ENCODE results near the gene DSTYK.
A peak's percentile ranks its signal among the peaks of the same experiment; 100 is the strongest.
"Not testable (repeated sequence)": the region's sequence is repeated elsewhere in the genome, so short reads cannot be mapped to it uniquely, and the experiment has no call there.

Gene DSTYK

DNA sequence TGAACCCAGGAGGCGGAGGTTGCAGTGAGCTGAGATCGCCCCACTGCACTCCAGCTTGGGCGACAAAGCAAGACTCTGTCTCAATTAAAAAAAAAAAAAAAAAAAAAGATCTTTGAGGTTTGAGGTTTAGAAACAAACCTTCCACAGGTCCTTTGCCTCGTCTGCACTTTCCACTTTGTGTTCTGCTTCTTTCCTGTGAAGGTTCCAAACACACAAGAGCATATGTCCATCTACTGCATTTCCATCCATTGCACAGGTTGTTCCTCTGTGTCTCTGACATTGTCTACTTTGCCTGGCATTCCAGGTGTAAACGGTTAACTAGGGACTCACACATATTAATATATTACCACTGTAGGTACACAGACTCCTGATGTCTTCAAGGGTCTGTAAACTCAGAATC is 40.1 kb downstream of the DSTYK start:
- DNase-seq, result no peak

DNA sequence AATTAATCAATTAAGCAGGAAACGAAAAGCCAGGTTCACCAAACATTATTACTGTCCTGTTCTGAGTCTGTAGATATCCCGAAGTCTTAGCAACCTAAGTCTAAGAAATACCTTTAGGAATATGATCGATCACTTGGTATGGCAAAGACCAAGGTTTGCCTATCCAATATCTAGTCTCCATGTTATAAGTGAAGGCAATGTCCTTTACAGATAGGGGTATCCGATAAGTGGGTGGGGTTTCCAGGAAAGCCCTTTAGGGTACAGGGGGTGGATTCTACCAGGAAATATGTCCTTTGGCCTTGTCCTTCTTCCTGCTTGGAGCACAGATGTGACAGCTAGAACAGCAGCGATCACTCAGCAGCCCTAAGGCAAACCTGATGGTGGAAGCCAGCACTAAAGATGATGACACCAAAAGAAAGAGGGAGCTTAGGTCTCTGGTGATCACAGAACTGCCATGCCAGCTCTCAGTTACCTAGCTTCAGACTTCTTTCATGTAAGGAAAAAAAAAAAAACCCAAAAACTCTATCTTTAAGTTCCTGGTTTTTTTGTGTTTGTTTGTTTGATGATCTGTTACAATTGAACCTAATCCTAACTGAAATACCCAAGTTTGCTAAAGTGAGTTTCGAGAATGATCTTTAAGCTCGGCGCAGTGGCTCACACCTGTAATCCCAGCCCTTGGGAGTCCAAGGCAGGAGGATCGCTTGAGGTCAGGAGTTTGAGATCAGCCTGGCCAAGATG is 40.8 kb downstream of the DSTYK start:
- no peak for DNase-seq

DNA sequence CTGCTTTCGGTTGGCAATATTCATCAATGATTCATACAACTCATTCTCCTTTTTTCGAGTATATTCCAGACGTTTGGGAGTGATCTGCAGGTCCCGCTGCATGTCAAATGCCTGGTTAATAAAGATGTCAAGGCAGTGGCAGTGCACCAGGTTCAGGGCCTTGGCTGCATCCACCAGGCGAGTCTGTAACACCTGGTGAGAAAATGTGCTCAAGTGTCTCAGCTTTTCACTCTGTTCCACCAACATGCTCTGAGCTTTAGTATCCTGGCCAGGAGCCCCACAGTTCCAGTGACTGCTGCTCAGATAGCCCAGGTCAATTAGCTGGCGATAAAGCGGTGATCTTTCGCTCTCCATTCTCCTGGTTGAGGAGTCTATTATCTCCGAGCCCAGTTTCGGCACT is 42.3 kb downstream of the DSTYK start:
- no peak for DNase-seq

DNA sequence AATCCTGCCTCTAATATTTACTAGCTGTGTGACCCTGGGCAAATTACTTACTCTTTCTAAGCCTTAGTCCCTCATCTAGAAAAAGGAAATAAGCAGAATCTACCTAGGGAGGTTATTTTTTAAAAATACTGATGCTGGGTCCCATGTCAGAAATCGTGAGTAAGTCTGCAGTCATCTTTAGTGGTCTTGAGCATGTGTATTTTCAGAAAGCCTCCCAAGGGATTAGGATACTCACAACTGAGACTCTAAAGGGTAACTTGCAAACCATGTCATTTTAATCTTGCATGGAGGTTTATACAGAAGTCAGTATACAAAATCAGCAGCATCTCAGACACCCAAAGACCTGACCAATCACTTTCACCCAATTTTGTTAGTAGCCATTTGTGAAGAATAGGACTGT is 43.2 kb downstream of the DSTYK start:
- no peak for DNase-seq

DNA sequence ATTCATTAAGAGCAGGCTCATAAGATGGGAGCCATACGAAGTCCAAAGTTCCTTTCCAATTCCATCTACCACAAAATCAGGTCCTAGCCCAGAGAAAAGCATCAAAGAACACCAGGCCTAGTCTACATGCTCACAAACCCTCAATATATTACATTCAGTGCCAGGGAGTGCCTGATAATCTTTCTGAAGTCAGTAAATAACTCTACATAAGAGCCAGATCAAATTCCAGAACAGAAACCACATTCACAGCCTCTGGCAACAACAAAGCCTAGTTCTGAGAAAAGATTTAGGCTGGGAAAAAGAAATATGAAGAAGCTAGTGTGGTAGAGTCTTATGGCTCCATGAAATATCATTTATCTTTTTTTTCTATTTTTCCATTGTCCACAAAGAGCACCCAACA is 49.2 kb downstream of the DSTYK start:
- no peak for DNase-seq

DNA sequence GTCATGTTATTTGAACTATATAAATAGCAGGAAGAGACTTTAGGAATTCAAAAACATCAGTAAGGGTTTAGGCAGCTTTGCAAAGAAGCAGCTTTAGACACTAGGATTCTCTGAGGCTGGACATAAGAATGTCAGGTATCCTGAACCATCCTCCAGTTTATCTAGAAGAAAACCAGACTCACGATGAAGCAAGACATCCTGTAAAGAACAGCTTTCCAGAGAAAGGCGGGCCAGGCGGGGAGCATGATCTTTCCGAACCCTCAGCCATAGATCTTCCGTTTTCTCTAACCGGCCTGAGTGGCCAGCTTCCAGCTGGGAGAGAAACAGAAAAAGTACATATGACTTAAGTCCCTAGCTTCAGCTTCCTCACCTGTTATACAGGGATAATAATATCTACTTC is 50.4 kb downstream of the DSTYK start:
- no peak for DNase-seq

DNA sequence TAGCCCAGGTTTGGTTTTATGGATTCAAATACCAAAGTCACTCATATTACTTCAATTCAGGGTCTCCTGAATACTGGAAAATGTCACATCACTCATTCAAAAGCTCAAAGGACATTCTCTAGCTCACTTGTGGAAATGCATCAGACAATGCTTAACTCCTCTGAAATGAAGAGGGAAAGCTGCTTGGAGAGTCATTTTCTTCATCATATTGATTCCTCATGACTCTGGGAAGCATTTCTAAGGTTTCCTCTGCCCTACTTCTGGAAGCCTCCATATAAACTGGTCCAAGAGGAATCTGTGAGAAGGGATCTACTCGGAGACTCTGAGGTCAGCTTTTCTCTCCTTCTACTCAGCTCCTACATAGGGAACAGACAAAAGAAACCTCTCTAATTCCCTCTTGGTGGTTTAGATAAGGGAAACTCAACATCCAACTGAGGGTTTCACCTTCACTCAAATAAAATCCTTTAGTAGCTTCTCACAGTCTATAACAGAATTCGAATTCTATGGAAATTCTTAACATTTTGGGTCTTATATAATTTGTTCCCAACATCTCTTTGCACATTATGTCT is 53.4 kb downstream of the DSTYK start:
- DNase-seq, result no peak

DNA sequence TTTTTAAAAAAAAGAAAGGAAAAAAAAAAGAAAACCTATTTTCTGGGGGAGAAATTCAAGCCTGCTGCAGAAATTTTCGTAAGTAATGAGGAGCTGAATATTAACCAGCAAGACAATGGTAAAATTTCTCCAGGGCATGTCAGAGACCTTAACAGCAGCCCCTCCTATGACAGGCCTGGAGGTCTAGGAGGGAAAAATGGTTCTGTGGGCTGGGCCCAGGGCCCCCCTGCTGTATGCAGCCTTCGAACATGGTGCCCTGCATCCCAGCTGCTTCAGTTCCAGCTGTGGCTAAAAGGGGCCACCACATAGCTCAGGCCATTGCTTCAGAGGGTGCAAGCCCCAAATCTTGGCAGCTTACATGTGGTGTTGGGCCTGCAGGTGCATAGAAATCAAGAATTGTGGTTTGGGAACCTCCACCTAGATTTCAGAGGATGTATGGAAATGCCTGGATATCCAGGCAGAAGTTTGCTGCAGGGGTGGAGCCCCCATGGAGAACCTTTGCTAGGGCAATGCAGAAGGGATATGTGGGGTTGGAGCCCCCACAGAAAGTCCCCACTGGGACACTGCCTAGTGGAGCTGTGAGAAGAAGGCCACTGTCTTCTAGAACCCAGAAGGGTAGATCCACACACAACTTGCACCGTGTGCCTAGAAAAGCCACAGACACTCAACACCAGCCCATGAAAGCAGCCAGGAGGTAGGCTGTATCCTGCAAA is 55.7 kb downstream of the DSTYK start:
- not testable (repeated sequence) for DNase-seq

DNA sequence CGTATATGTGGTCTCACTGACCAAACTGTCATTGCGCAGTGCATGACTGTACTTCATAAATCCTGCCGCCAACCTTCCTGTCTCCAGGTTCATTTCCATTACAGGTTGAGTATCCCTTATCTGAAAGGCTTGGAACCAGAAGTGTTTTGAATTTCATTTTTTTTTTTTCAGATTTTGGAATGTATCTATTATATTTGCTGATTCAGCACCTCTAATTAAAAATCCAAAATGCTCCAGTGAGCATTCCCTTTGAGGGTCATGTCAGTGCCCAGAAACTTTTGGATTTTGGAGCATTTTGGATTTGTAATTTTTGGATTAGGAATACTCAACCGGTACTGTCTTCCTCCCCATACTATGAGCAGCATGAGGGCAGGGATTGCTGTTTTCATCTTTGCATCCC is 59.0 kb downstream of the DSTYK start:
- no peak for DNase-seq

DNA sequence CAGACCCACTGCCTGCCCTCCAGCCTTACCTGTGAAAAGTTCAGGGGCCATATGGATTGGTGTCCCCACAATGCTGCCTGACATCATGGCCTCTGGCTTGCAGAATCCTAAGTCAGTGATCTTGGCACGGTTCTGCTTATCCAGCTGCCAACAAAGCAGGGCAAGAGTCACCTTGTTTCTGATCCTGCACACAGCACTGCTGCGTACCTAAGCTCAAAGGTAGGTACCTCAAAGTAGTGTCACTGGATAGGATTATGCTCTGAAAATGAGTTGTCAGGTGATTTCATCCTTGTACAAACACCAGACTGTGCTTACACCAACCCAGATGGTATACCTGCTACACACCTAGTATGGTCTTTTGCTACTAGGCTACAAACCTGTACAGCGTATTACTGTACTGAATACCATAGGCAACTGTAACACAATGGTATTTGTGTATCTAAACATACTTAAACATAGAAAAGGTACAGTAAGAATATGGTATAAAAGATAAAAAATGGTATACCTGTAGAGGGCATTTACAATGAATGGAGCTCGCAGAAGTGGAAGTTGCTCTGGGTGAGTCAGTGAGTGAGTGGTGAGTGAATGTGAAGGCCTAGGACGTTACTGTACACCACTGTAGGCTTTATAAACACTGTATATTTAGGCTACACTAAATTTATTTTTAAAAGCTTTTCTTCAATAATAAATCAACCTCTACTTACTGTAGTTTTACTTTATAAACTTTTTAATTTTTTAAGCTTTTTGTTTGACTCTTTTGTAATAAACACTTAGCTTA is 60.7 kb downstream of the DSTYK start:
- DNase-seq, result no peak

DNA sequence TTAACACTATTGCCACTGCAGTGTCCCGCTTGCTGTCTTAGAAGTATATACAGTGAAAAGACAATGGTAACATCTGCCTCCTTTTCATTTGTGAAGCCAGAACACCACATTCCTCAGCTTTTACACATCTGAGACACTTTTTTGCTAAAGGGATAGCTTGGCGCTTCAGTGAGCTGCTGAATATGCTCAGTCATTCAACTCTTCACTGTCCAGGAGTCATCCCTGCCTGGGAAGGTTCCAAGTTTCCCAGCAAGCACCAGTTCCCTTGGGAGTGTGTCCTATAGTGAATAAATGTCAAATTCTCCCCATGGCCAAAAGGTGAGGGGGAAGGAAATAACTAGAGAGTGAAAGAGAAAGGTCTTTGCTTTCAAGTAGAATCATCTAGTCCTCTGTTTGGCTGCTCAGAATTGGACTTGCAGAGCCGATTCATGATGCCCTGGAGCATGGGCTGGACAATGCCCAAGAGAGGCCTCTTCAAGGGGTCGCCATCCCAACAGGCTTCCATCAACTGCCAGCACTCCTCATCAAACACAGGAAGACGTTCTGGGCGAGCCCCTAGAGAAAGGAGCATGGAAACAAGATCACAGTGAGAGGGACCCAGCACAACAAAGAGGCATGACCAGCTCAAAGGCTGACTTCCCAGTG is 64.2 kb downstream of the DSTYK start:
- DNase-seq, result no peak

DNA sequence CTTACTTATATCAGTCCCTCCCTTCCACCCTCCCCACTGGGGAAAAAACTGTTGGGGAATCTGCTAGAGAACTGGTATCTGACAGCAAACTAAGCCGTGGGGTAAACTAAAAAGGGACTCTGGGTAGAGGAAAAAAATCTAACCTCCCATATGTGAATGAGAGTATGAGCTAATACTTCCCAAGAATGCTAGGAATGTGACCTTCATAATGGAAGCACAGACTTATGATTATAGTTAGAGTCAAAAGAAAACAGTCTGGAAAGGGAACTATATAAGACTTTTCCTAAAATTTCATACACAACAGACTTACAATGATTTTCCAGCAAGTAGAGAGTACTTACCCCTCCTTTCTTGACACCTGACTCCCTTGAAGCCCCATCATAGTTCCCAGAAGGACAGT is 66.8 kb downstream of the DSTYK start:
- no peak for DNase-seq

DNA sequence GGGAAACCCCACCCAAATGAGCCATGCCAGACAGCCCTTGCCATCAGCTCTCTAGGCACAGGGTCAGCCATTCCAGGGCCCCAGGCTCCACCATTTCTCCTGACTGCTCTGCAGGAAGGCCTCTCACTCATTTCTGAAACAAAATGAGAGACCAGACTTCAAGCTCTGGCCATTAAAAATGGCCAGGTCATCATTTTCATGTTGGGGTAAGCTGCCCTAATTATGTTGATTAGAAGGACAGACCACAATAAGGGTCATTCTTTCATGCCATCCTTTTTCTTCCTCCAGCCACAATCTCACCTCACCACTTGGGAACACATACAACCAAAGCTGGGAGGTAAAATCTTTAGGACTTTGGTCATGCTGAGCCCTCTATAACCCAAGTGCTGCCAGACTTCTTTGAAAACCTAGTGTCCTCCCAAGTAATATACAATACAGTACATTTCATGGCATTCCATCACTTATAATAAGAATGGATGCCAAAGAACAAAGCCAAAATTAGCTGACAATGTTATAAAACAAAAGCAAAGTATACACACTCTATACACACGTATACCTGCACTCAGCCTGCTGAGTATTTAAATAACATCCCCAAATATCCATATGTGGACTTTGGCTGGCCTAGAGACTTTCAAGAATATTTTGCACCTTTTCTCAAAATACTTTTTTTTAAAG is 67.3 kb downstream of the DSTYK start:
- no peak for DNase-seq

DNA sequence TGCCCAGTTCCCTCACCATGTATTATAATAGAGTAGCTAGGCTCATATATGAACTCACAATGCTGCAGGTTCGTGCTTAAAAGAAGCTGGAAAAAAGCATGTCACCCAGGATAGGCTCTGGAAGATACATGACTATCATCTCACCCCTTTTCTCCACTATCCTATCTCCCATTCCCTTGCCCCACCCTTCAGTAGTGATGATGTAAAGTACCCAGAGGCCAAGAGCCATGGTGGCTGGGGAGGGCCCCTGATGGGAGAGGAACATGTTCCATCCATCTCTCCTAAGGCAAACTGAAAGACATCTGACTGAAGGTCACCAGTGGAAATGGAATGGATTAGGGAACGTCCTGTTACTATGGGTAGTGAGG is 69.4 kb downstream of the DSTYK start:
- DNase-seq, result no peak

DNA sequence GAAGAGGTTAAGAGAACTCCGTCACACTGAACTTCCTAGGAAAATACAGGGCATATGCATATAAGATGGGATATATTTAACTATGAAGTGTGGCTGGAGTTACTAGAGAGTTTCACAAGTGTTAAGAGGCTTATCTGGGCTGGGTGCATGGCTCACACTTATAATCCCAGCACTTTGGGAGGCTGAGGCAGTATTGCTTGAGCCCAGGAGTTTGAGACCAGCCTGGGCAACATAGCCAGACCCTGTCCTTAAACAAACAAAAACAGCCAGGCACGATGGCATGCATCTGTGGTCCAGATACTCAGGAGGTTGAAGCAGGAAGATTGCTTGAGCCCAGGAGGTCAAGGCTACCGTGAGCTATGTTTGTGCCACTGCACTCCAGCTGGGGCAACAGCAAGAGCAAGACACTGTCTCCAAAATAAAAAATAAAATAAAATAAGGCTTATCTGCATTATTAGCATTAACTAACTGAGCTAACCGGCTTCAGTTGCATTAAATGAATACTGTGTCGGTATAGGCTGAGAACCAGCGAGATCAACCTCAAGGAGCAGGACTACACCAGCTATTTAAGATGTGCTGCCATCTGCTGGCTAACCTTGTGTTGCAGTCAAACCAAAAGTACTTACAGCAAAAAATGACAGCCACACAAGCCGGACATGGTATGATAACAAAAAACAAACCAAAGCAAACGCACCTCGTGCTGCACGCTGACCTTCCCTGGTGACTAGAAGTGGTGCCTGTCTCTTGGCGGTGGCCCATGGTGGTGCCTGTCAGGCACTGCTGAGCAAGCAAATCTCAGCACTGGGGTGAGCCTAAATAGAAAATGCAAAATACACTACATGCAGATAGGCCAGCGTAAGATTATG is 70.0 kb downstream of the DSTYK start:
- DNase-seq, result peak; percentile 67

DNA sequence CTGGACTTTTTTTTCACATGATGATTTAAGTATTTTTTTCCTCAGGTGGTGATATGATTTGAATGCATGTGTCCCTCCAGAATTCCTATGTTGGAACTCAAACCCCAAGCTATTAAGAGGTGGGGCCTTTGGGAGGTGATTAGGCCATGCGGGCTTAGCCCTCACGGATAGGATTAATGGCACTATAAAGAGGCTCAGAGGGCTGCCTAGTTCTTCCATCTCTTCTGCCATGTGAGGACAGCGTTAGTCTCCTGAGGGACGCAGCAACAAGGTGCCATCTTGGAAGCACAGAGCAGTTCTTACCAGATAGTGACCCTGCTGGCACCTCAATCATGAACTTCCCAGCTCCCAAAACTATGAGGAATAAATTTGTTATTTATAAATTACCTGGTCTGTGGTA is 71.4 kb downstream of the DSTYK start:
- no peak for DNase-seq

DNA sequence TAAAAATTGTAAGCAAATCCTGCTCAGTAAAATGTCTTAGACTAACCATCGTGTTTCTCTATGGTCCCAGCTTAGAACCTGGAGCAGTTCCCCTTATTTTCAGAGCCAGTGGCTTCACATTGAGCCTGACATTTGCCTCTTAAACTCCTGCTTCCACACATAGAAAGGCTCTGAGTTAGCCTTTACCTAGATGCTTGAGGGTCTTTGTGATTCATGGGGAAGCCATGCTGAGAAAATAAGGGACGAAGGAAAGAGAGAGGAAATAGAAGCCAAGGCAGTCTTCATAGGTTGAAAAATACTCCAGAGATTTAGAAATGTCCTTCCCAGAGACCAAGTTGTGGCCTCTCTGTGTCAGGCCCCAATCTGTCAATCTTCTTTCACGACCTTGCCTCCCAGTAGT is 73.6 kb downstream of the DSTYK start:
- DNase-seq, result no peak

DNA sequence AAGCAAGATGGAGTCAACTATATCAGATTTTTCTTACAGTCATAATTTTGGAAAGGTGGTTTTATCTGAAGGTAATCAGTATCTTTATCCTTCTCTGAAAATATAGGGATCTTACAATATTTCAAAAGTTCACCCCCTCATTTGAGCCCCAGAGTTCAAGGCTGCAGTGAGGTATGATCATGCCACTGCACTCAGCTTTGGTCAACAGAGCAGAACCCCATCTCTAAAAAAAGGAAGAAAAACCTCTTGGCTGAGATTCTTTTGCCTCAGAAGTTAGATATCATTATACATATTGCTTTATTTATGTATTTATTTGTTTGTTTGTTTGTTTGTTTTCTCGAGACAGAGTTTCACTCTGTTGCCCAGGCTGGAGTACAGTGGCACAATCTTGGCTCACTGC is 78.2 kb downstream of the DSTYK start:
- no peak for DNase-seq

DNA sequence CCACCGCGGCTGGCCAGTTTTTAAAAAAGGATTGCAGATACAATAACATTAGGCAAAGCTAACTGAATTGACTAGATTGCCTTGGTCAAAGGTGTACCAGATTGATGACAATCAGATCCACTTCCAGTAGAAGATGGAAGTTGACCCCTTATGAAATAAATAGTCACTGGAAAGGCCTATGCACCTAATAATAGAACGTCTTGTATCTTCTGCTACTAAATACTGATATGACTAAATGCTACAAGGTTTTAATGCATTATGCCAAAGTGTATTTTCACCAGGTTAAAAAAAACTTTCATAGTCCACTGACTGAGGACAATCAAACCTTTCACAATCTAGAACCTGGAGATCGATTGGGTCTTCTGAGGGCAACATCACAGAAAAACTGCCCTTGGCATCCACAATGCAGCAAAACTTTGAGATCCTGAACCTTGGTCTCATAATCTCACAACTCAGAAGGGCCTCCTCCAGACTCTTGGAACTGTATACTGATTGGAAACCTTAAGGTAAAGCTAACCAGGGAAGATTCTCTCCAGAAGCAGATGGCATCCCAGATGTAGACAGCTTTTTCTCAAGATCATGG is 82.0 kb downstream of the DSTYK start:
- DNase-seq, result no peak

DNA sequence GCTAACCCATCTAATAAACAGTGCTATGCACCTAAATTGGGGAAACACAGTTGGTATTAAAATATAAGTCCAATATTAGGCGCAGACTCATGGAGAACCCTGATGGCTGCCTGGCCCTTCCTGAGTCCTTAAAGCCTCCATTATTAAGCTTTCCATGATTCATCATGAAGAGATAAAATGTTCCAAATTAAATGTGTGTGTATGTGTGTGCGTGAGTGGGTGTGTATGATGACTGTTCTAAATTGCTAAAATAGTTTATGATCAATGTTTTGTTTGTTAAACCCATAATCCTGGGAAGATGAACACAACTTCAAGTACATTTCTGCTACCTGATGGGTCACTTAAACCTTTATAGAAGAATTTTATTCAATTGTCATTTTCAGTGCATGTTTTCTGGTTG is 83.5 kb downstream of the DSTYK start:
- no peak for DNase-seq

DNA sequence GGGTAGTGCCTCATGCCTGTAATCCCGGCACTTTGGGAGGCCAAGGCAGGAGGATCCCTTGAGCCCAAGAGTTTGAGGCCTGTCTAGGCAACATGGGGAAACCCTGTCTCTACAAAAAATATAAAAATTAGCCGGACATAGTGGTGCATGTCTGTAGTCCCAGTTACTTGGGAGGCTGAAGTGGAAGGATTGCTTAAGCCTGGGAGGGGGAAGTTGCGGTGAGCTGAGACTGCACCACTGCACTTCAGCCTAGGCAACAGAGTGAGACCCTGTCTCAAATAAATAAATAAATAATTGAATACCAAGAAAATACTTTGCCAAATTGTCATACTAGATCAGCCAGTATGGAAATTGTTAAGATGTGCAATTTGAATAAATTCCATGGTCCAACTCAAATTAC is 83.9 kb downstream of the DSTYK start:
- DNase-seq, result no peak
